ENCODE data around the gene OAS2. TPM values are rescaled to one million over a fixed set of nuclear protein-coding genes. Genes with fewer than 3 reads are reported as not detected.
"Not testable (repeated sequence)": the region's sequence is repeated elsewhere in the genome, so short reads cannot be mapped to it uniquely, and the experiment has no call there.

The OAS2 gene
- total RNA-seq, 1 donor from 2014 or later = 4.5 TPM

DNA sequence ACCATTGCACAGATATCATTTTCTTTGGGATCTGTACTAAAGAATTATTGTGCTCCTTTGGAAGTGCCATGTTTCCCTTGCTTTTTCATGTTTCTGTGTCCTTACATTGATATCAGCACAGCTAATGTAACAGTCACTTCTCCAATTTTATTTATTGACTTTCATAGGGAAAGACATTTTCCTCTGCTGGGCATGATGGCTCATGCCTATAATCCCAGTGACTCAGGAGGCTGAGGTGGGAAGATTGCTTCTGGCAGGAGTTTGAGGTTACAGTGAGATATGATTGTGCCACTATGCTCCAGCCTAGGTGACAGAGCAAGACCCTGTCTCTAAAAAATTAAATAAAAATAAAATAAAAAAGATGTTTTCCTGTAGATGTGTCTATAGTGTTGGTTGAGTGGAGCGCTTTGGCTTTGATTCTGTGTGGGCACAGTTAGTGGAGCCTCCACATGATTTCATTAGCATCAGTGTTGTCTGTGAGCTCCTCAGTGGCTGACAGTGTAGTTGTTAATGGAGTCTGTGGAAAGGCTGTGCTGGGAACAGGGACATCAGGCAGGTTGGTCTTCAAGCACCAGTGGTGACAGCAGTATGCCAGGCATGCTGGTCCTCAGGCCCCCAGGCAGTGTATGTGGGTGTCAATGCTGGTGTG lies 7.4 kb downstream of the OAS2 start:
- no peak for DNase-seq (ENCODE audit: low read depth in 2 of 2)

DNA sequence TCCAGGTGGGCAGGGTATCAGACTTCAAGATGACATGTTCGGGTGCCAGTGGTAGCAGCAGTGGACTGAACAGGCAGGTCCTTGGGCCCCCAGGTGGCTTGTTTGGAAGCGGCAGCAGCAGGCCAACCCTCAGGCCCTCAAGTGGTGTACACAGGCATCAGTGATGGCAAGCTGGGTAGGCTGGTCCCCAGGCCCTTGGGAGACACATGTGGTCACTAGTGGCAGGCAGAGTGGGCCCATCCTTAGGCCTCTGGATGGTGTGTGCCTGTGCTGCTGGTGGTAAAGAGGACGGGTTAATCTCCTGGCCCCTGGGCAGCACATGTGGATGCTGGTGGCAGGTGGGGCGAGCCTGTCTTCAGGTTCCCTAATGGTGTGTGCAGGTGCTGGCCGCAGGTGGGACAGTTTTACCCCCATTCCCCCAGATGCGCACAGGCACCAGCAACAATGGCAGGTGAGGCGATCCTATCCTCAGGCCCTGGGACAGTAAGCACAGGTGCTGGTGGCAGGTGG lies 8.0 kb downstream of the OAS2 start:
- no peak for DNase-seq (ENCODE audit: low read depth in 2 of 2)

DNA sequence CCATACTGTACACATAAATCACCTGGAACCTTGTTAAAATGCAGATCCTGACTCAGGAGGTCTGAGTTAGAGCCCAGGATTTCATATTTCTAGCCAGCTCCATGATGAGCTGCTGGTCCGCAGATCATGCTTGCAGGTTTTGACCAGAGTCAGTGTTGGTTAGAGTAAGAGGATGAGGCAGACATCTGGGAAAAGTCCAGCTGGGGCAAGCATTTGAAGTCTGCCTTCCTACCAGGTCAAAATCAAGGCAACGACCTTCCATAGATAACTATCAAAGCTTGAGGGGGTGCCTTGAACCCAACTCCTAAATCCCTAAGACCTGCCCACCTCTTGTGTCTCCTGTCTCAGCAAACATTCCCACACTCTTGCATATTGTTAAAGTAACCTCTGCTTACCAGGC lies 9.2 kb downstream of the OAS2 start:
- no peak for DNase-seq (ENCODE audit: low read depth in 2 of 2)

DNA sequence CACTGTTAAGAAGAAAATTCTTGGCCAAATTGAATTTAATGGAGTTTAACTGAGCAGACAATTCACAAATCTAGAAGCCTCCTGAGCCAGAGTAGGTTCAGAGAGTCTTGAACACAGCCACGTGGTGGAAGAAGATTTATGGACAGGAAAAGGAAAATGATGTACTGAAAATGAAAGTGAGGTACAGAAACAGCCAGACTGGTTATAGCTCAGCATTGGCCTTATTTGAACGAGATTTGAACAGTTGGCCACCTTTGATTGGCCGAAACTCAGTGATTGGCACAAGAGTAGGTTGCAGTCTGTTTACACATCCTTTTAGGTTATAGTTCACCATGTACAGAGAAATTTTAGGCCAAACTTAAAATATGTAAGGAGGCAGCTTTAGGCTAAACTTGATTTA lies 9.9 kb downstream of the OAS2 start:
- DNase-seq (ENCODE audit: low read depth in 2 of 2) = no peak

DNA sequence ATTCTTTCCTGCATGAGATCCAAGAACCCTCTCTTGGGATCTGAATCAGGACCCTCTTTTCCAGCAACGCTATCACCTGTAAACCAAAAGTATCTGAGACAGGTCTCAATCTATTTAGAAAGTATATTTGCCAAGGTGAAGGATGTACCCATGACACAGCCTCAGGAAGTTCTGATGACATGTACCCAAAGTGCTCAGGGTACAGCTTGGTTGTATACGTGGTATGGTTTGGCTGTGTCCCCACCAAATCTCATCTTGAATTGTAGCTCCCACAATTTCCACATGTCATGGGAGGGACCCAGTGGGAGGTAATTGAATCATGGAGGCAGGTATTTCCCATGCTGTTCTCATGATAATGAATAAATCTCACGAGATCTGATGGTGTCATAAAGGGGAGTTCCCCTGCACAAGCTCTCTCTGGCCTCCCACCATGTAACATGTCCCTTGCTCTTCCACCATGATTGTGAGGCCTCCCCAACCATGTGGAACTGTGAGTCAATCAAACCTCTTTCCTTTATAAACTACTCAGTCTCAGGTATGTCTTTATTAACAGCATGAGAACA lies 10.6 kb downstream of the OAS2 start:
- DNase-seq (ENCODE audit: low read depth in 2 of 2) = not testable (repeated sequence)

DNA sequence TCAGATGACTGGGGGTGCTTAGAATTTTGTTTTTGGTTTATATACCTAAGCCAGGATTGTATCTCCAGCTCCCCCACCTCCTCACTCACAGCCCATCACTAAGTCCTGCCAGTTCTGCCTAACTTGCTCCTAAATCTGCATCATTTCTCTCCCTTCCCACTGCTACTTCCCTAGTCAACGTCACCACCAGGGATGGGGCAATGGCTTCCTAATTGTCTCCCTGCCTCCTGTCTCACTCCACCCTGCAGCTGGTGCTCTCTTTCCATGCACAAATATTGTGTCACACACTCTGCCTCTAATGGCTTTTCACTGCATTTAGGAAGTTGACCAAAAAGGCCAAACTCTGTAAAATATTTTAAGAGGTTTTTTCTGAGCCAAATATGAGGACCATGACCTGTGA lies 11.5 kb downstream of the OAS2 start:
- DNase-seq (ENCODE audit: low read depth in 2 of 2) = no peak

DNA sequence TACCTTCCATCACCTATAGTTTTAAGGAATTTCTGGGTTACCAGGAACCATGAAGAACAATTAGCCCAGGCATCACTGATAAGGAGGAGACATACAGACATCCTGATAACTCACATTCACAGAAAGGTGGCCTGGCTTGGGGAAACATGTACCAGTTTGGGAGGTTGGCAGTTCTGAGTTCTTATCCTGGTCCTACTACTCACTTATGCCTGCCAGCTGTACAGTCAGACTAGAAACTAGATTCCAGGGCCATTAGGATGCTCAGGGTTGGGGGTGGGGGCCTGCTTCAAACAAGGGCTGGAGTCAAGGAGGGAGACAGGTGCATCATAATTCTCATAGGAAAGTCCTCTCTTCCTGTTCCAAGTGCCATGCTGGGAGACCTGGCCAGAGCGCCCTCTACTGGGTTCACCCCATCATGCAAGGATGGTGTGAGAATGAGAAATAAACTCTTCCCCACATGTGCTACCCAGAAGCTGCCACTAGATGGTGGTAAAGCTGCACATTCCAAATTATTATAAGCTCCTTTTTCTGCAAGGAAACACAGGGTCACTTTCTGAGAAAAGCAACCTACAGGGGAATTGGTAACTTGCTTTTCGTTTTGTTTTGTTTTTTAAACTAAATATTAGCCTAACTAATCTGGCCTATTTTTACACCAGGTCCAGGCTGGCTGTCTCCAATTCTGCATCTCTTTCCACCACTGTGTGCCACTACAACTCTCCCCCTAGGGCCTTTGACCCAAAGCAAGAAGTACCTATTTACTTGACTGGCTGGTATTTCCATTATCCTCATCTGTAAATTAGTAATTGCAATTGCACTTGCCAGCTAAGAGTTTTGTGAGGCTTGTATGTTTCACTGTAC lies 14.5 kb downstream of the OAS2 start:
- DNase-seq (ENCODE audit: low read depth in 2 of 2) = peak; percentile 50 to 73

DNA sequence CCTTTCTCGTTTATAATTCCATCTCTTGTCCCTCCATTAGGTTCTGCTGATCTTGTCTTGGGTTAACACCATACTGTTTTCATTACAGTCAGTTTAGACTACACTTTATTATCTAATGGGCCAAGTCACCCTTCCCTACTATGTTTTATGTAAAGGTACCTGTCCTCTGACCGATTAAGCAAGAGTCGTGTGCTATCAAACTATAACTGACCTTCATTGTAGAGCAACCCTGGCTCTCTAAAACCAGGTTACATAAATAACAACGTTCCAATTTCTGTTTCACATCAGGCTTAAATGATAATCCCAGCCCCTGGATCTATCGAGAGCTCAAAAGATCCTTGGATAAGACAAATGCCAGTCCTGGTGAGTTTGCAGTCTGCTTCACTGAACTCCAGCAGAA lies 16.7 kb downstream of the OAS2 start:
- DNase-seq (ENCODE audit: low read depth in 2 of 2) = no peak

DNA sequence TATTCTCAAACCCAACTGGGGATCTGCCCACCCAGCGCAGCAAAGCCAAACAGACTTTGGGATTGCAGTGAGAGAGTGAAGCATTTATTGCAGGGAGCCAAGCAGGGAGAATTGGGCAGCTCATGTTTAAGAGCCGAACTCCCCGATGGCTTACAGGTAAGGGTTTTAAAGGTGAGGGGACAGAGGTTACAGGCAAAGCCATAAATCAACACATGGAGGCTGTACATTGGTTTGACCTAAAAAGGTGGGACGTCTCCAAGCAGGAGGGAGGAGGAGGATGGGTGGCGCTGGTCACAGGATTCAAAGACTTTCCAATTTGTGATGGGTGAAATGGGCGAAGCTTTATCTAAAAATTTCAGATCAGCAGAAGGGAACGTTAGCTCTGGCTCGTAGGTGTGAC lies 18.2 kb downstream of the OAS2 start:
- DNase-seq (ENCODE audit: low read depth in 2 of 2) = no peak

DNA sequence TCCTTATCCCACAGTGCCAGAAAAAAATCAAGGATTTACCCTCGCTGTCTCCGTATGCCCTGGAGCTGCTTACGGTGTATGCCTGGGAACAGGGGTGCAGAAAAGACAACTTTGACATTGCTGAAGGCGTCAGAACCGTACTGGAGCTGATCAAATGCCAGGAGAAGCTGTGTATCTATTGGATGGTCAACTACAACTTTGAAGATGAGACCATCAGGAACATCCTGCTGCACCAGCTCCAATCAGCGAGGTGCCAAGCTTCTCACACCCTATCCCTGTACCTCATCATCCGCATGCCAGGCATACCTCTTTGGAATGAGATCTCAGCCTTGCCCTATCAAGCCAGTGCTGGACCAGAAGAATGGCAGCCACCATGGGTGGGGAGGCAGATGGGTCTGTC lies 19.2 kb downstream of the OAS2 start:
- no peak for DNase-seq (ENCODE audit: low read depth in 2 of 2)

DNA sequence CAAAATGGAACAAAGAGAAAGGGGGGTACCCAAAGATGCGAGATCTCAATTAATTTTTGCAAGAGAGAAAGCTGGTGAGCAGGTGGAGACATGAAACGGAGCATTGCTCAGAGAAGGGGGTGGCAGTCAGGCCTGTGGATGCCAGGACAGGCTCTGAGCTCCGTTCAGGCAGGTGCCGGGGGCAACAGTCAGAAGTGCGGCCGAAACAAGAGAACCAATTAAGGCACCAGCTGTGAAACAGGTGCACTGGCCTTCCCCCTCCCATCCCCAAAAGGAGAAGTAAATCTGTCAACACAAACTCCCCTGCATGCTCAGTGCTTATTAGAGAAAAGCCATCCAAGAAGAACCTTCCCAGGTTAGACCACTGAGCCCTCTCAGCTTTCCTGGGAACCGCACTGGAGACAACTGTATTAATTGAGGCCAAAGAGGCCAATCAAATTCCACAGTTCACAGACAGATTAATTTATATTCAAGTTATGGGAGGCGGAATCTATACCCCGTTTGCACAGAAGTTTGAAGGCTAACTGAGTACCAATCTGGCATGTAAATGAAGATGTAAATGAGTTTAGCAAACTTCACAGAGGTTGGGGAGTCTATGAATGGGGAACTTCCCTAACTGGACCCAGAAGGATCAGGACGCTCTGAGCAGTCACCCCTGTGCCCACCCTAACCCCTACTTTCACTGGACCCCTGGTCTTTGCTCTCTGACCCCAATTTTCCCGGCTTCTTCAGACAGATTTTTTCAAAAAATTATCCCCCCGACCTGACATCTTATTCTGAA lies 20.9 kb downstream of the OAS2 start:
- no peak for DNase-seq (ENCODE audit: low read depth in 2 of 2)

DNA sequence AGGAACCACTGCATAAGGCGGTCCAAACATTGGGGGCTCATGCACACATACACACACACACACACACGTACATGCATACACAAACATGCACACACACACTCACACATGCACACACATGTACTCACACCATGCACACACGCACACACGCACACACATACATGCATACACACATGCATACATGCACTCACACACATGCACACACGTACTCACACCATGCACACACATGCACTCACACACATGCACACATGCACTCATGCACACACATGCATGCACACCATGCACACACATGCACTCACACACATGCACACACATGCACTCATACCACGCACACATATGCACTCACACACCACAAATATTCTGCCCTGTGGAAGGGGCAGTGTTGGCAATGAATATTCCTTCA lies 22.1 kb downstream of the OAS2 start:
- no peak for DNase-seq (ENCODE audit: low read depth in 2 of 2)

DNA sequence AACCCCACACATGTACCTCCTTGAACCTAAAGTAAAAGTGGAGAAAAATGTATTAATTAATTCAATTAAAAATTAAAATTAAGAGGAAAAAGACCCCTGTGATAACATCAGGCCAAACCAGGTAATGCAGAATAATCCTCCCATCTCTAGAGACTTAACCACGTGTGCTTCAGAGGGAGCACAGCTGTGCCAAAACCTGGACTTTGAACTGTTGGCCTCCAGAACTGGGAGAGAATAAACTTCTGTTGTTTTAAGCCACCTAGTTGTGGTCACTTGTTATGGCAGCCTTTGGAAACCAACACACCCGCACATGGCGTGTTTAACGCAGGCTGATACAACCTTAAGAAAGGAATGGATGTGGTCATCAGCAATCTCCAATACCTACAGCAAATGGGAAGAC lies 23.8 kb downstream of the OAS2 start:
- no peak for DNase-seq (ENCODE audit: low read depth in 2 of 2)

DNA sequence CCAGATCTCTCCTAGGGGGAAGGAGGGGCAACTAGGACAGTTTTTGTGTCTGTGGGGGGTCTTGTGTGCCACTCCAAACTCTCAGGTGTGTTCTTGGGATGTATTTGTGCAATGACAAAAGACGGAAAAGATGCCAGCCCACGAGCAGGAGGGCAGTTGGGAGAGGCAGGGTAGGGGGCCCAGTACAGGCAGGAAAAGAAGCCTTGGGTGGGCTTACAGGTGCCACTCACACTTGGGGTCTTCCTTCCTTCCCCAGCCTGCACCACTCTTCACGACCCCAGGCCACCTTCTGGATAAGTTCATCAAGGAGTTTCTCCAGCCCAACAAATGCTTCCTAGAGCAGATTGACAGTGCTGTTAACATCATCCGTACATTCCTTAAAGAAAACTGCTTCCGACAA lies 24.4 kb downstream of the OAS2 start:
- DNase-seq (ENCODE audit: low read depth in 2 of 2) = no peak

DNA sequence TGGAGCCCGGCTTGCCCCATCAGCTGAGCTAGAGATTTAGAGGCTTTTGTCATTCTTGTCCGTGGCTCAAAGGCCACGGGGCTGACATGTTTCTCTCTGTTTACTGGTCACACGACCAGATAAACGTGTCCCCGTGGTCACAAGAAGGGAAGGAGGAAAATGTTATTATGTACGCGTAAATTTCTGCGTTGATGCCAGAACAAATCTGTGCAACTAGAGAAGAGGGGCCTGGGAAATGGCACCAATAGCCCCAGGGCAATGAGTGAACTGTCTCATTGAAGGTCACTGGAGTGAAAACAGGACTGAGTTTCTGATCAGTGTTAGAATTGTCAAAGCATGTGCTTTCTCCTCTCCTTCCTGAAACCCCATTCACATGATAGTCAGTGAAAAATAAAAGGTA lies 25.3 kb downstream of the OAS2 start:
- DNase-seq (ENCODE audit: low read depth in 2 of 2) = no peak

DNA sequence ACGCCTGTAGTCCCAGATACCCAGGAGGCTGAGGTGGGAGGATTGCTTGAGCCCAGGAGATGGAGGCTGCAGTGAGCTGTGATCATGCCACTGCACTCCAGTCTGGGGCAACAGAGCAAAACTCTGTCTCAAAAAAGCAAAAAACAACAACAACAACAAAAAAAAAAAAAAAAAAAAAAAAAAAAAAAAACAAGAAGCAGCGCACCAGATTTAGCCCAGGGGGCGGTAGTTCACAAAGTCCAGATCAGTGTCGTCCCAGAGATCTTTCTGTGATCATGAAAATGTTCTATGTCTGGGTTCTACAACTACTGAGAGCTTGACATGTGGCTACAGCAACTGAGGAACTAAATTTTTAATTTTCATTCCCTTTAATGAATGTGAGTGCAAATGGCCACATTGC lies 27.4 kb downstream of the OAS2 start:
- DNase-seq (ENCODE audit: low read depth in 2 of 2) = peak; percentile 6 to 41

DNA sequence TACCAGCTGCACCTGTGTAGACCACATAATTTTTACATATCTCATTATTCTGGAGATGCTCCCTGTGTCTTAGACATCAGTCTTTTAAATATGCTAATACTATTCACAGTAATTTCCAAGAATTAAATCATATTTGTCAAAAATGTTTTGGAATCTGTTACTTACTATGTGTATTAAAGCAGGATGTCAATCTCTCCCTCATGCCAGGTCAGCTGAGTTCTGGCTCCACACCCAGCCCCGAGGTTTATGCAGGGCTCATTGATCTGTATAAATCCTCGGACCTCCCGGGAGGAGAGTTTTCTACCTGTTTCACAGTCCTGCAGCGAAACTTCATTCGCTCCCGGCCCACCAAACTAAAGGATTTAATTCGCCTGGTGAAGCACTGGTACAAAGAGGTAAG lies 27.9 kb downstream of the OAS2 start:
- no peak for DNase-seq (ENCODE audit: low read depth in 2 of 2)

DNA sequence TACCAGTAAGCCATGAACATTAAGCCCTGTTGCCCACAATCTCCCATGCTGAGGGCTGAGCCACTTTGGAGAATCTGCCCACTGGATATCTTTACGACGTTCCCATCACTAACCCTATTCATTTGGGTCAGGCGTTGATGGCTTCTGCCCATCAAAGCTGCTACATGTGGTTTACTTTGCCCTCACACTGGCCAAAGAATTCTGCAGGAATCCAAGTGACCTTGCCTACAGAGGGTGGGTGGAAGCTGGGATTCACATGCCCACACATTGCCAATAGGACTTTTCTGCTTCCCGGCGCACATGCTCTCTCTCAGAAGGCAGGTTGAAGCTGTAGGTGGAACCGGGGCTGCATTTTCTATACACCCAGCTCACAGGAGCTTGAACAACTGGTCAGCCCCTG lies 28.3 kb downstream of the OAS2 start:
- no peak for DNase-seq (ENCODE audit: low read depth in 2 of 2)

DNA sequence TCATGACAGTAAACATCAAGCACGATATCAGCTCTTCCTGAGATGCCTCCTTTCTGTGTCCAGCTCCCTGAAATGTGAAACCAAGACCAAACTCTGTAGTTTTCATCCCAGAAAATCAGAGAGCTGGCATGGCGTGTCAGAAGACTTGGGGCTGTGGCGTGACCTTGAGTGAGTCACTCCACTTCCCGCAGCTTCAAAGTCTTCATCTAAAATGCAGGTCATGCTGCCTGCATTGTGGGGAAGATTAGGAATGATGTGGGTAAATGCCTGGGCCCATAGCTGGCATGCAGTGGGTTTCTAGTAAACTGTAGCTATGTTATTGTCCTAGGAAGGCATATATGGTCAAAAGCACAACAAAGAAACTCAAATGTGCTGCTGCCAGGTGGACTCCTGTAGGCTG lies 28.8 kb downstream of the OAS2 start:
- peak in 1 of 2 donors; percentile 72 for DNase-seq (ENCODE audit: low read depth in 2 of 2)

DNA sequence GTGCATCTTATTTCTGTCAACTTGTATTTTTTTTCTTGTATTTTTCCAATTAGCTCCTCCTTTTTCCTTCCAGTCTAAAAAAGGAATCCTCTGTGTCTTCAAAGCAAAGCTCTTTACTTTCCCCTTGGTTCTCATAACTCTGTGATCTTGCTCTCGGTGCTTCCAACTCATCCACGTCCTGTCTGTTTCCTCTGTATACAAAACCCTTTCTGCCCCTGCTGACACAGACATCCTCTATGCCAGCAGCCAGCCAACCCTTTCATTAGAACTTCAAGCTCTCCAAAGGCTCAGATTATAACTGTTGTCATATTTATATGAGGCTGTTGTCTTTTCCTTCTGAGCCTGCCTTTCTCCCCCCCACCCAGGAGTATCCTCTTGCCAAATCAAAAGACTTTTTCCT lies 32.4 kb downstream of the OAS2 start:
- peak; percentile 32 to 75 for DNase-seq (ENCODE audit: low read depth in 2 of 2)

DNA sequence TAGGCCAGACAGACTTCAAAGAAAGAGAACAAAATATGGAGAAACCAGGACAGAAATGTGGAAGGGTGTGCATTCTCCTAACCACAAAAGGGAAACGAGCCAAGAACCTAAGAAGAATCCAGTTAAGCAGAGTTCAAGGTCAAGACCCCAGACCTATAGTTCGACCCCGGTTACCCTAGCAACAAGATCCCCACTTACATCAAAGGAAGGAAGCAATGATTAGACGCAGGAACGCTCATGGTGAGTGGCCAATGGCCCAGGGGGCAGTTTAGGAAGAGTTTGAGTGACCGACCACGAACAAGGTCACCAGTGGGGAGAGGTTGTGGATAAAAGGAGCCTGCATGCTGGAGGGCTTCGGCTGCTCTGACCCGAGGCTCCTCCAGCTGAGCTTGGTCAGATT lies 36.2 kb downstream of the OAS2 start:
- DNase-seq (ENCODE audit: low read depth in 2 of 2) = no peak

DNA sequence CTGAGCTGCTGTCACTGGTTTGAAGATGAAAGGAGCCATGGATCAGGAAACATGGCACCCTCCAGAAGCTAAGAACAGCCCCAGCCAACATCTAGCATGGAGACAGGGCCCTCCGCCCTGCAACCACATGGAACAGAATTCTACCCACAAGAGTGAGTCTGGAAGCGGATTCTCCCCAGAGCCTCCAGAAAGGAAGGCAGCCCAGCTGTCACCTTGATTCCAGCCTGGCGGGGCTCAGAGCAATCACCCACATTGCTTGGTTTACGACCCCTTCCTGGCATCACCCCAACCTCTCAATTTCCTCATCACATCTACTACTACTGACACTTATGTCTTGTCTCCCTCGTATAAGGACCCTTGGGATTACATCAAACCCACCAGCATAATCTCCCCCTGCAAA lies 38.5 kb downstream of the OAS2 start:
- DNase-seq (ENCODE audit: low read depth in 2 of 2) = no peak
